ENCODE results near the gene SLC39A11. TPM values are rescaled to one million over a fixed set of nuclear protein-coding genes. Genes with fewer than 3 reads are reported as not detected.

SLC39A11 gene
- polyA plus RNA-seq, 1 of the 3 experiments (the other 2 are of a cell fraction): 23.5 TPM

DNA sequence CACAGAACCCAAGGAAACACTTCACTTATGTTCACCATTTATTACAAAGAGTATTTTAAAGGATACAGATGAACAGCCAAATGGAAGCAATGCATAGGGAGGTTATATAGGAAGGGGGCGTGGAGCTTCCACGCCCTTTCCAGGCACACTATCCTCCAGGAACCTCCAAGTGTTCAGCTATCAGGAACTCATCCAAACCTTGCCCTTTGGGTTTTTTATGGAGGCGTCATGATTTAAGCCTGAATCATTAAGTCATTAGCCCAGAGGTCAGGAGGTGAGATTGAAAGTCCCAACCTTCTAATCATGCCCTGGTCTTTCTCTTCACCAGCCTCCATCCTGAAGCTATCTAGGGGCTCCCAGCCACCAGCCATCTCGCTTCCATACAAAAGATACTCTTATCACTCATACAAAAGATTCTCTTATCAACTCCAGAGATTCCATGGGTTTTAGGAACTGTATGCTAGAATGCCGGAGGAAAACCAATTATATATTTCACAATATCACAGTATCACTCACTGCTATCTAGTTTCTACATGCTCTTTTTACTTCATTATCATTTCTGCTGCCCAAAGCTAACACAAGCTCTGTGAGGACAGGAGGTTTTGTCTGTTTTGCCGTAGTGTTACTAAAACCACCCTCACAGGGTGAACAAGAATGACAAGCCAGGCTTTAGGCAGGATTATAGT lies 213.4 kb downstream of the SLC39A11 start:
- Histone ChIP-seq H3K27ac (ENCODE audit: low read depth in 2 of 2, low read length in 1 of 2) (no peak overlapping the region), H3K9me3 (peaks cover 10% of the 10 kb centered on the region; the same call in 1 of the 2 replicates), H3F3A (replicated peaks; ENCODE audit: insufficient read depth) (no peaks in the 10 kb centered on the region), H3K4me1 (ENCODE audit: control insufficient read depth in 1 of 2, insufficient read depth in 2 of 2, low read depth in 1 of 2, low read length in 1 of 2) (no peaks in the 10 kb centered on the region), H3K4me3 (ENCODE audit: low read depth in 2 of 2, low read length in 1 of 2) (no peak overlapping the region), H3K27me3 (ENCODE audit: insufficient read depth) (no peaks in the 10 kb centered on the region), H3K79me2 (ENCODE audit: insufficient read depth) (no peaks in the 10 kb centered on the region), H2AFZ (ENCODE audit: low read depth) (no peak overlapping the region), H3K9ac (no peak overlapping the region), H3K9me2 (no peaks in the 10 kb centered on the region), H4K20me1 (ENCODE audit: insufficient read depth) (no peaks in the 10 kb centered on the region), H3K4me2 (no peak overlapping the region), H3K36me3 (replicated peaks in 1 of 2; ENCODE audit: control insufficient read depth in 1 of 2, insufficient read depth in 2 of 2, low read length in 1 of 2) (peaks cover 0 to 4% of the 10 kb centered on the region in 2 experiments)
- 82% methylated on average over 6 of the region's 6 CpGs for WGBS (ENCODE audit: low lambda C conversion rate)
- TF ChIP-seq MEF2A (IDR thresholded peaks at IDR 0.05; ENCODE audit: borderline replicate concordance, low read depth) (no peak), TCF12 (IDR thresholded peaks at IDR 0.05) (no peak), SMC3 (IDR thresholded peaks at IDR 0.05; ENCODE audit: low read depth, low read length) (no peak), SIN3A (IDR thresholded peaks at IDR 0.05; ENCODE audit: borderline replicate concordance, low read depth, low read length) (no peak), FOSL2 (IDR thresholded peaks at IDR 0.05; ENCODE audit: borderline replicate concordance, low read depth) (no peak)
- ChIA-PET POLR2A (no interaction called here), CTCF (interaction anchor here (1.2 kb wide), 1 partner anchor 10 kb away, joined by 3 read pairs; no protein-coding TSS in a partner anchor)
- DNase-seq: no peak

DNA sequence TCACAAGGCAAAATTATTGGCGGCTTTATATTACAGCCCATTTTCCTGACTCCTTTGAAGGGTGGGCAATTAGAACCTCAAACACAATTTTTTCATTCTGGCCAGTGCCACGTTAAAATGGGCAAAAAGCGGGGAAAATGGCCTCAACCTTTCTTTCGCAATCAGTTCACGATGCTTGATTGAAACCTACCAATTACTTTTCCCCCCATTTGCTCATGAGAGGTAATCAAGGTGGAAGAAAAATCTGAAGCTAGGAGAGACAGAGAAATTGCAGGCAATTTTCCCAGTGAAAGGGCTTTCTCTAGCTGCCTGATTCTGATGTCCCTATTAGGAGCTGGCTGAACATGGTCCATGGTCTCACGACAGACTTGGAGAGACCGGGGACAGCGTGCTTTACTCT lies 215.1 kb downstream of the SLC39A11 start:
- H3F3A ChIP-seq (replicated peaks; ENCODE audit: insufficient read depth): no peaks in the 10 kb centered on the region
- no peak overlapping the region for H2AFZ ChIP-seq (ENCODE audit: low read depth)
- ChIA-PET POLR2A (no interaction called here), CTCF (no interaction called here)
- no peaks in the 10 kb centered on the region; a peak in 1 of 4 replicates for H3K4me1 ChIP-seq (ENCODE audit: control insufficient read depth in 1 of 2, insufficient read depth in 2 of 2, low read depth in 1 of 2, low read length in 1 of 2)
- peaks cover 10% of the 10 kb centered on the region; the same call in 1 of the 2 replicates for H3K9me3 ChIP-seq
- DNase-seq: no peak
- H3K79me2 ChIP-seq (ENCODE audit: insufficient read depth): no peaks in the 10 kb centered on the region
- TF ChIP-seq MXI1 (IDR thresholded peaks at IDR 0.05; ENCODE audit: low read depth, low read length) (no peak), SIN3A (IDR thresholded peaks at IDR 0.05; ENCODE audit: borderline replicate concordance, low read depth, low read length) (no peak), JUND (IDR thresholded peaks at IDR 0.05) (no peak), MEF2A (IDR thresholded peaks at IDR 0.05; ENCODE audit: borderline replicate concordance, low read depth) (no peak)
- TF ChIP-seq, protein P1, sequence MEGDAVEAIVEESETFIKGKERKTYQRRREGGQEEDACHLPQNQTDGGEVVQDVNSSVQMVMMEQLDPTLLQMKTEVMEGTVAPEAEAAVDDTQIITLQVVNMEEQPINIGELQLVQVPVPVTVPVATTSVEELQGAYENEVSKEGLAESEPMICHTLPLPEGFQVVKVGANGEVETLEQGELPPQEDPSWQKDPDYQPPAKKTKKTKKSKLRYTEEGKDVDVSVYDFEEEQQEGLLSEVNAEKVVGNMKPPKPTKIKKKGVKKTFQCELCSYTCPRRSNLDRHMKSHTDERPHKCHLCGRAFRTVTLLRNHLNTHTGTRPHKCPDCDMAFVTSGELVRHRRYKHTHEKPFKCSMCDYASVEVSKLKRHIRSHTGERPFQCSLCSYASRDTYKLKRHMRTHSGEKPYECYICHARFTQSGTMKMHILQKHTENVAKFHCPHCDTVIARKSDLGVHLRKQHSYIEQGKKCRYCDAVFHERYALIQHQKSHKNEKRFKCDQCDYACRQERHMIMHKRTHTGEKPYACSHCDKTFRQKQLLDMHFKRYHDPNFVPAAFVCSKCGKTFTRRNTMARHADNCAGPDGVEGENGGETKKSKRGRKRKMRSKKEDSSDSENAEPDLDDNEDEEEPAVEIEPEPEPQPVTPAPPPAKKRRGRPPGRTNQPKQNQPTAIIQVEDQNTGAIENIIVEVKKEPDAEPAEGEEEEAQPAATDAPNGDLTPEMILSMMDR (IDR thresholded peaks at IDR 0.05): no peak
- TF ChIP-seq, protein P2, sequence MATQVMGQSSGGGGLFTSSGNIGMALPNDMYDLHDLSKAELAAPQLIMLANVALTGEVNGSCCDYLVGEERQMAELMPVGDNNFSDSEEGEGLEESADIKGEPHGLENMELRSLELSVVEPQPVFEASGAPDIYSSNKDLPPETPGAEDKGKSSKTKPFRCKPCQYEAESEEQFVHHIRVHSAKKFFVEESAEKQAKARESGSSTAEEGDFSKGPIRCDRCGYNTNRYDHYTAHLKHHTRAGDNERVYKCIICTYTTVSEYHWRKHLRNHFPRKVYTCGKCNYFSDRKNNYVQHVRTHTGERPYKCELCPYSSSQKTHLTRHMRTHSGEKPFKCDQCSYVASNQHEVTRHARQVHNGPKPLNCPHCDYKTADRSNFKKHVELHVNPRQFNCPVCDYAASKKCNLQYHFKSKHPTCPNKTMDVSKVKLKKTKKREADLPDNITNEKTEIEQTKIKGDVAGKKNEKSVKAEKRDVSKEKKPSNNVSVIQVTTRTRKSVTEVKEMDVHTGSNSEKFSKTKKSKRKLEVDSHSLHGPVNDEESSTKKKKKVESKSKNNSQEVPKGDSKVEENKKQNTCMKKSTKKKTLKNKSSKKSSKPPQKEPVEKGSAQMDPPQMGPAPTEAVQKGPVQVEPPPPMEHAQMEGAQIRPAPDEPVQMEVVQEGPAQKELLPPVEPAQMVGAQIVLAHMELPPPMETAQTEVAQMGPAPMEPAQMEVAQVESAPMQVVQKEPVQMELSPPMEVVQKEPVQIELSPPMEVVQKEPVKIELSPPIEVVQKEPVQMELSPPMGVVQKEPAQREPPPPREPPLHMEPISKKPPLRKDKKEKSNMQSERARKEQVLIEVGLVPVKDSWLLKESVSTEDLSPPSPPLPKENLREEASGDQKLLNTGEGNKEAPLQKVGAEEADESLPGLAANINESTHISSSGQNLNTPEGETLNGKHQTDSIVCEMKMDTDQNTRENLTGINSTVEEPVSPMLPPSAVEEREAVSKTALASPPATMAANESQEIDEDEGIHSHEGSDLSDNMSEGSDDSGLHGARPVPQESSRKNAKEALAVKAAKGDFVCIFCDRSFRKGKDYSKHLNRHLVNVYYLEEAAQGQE (IDR thresholded peaks at IDR 0.05; ENCODE audit: low read depth, low read length): no peak
- H3K27ac ChIP-seq (ENCODE audit: low read depth in 2 of 2, low read length in 1 of 2): no peak overlapping the region
- no peaks in the 10 kb centered on the region for H3K27me3 ChIP-seq (ENCODE audit: insufficient read depth)
- no peaks in the 10 kb centered on the region for H3K9me2 ChIP-seq
- no peak overlapping the region for H3K4me2 ChIP-seq
- H4K20me1 ChIP-seq (ENCODE audit: insufficient read depth): no peaks in the 10 kb centered on the region
- WGBS (ENCODE audit: low lambda C conversion rate): 97% methylated on average over 8 of the region's 8 CpGs
- no peak overlapping the region for H3K4me3 ChIP-seq (ENCODE audit: low read depth in 2 of 2, low read length in 1 of 2)
- no peak overlapping the region for H3K9ac ChIP-seq
- H3K36me3 ChIP-seq (replicated peaks in 1 of 2; ENCODE audit: control insufficient read depth in 1 of 2, insufficient read depth in 2 of 2, low read length in 1 of 2): peaks cover 0 to 4% of the 10 kb centered on the region in 2 experiments
